CD14-positive monocyte (primary cell): ENCODE measurements around the gene SMYD3. TPM values are rescaled to one million over a fixed set of nuclear protein-coding genes. Genes with fewer than 3 reads are reported as not detected.

ENCODE experiments used
- DNase-seq, 3 donors: peaks; one replicate each; pipeline ENCODE4 v3.0.0-alpha.2; 2011 to 2022
- H2AFZ ChIP-seq: 2 replicates; pipeline ENCODE4 v1.6.0; 2012; ENCODE audit warnings: mild to moderate bottlenecking, low read depth, low read length, inconsistent platforms; ENCODE audit not compliant: insufficient read depth, poor library complexity, severe bottlenecking
- H3K27ac ChIP-seq, 2 donors: 1 replicate in 1 of 2; 2 replicates in 1 of 2; pipeline ENCODE4 v1.5.1; 2012 to 2013; ENCODE audit warnings: low read length in 2 of 2, control low read depth in 1 of 2, inconsistent platforms in 1 of 2, low read depth in 1 of 2, mild to moderate bottlenecking in 1 of 2
- H3K27me3 ChIP-seq, 2 donors: one replicate each; pipeline versions ENCODE4 v1.6.0 to v1.6.1; 2011 to 2013; ENCODE audit warnings: low read length in 2 of 2; ENCODE audit not compliant: control insufficient read depth in 2 of 2, insufficient read depth in 2 of 2
- H3K36me3 ChIP-seq, 2 donors: replicated peaks in 1 of 2; 1 replicate in 1 of 2; 2 replicates in 1 of 2; pipeline versions ENCODE4 v1.5.1 to v1.6.1; 2012 to 2013; ENCODE audit warnings: low read length in 2 of 2, control low read depth in 1 of 2, inconsistent platforms in 1 of 2, mild to moderate bottlenecking in 1 of 2; ENCODE audit not compliant: insufficient read depth in 2 of 2, control insufficient read depth in 1 of 2
- H3K4me1 ChIP-seq, 2 donors: 1 replicate in 1 of 2; 2 replicates in 1 of 2; pipeline versions ENCODE4 v1.5.1 to v1.6.1; 2012 to 2013; ENCODE audit warnings: low read length in 2 of 2, control low read depth in 1 of 2, inconsistent platforms in 1 of 2, mild to moderate bottlenecking in 1 of 2, moderate library complexity in 1 of 2; ENCODE audit not compliant: insufficient read depth in 2 of 2, control insufficient read depth in 1 of 2
- H3K4me2 ChIP-seq: replicated peaks from 2 replicates; pipeline ENCODE3; 2012; ENCODE audit warnings: low read length, moderate library complexity, mild to moderate bottlenecking; ENCODE audit not compliant: poor library complexity, severe bottlenecking; ENCODE audit errors: extremely low read depth
- H3K4me3 ChIP-seq, 3 experiments: fragments of 200-600 bp in 1 of 3; sonication (generic) in 1 of 3; replicated peaks in 1 of 3; 1 replicate in 2 of 3; 2 replicates in 1 of 3; pipeline ENCODE4 v1.5.1; 2011 to 2013; ENCODE audit warnings: low read length in 3 of 3, mild to moderate bottlenecking in 3 of 3, control low read depth in 2 of 3, low read depth in 2 of 3, inconsistent platforms in 1 of 3, moderate library complexity in 1 of 3
- H3K79me2 ChIP-seq: 2 replicates; pipeline ENCODE4 v1.6.0; 2012; ENCODE audit warnings: mild to moderate bottlenecking, control low read depth, inconsistent platforms, low read length, moderate library complexity; ENCODE audit not compliant: insufficient read depth
- H3K9ac ChIP-seq: 2 replicates; pipeline ENCODE4 v1.6.0; 2017; ENCODE audit warnings: low read length, mild to moderate bottlenecking; ENCODE audit not compliant: insufficient read depth, poor library complexity, severe bottlenecking
- H3K9me3 ChIP-seq, 2 donors: replicated peaks in 1 of 2; 1 replicate in 1 of 2; 2 replicates in 1 of 2; pipeline versions ENCODE4 v1.5.1 to v1.6.1; 2012 to 2013; ENCODE audit warnings: low read length in 2 of 2, control low read depth in 1 of 2; ENCODE audit not compliant: control insufficient read depth in 1 of 2, insufficient read depth in 1 of 2
- H4K20me1 ChIP-seq: 2 replicates; pipeline ENCODE4 v1.6.0; 2012; ENCODE audit warnings: mild to moderate bottlenecking, low read length, control low read depth, moderate library complexity; ENCODE audit not compliant: insufficient read depth
- H3K27ac Mint-ChIP-seq, 7 donors: one replicate each; pipeline ENCODE4 v1.8.0; 2020; ENCODE audit warnings: mild to moderate bottlenecking in 7 of 7, mixed read lengths in 7 of 7, moderate library complexity in 6 of 7, inconsistent platforms in 2 of 7
- H3K27me3 Mint-ChIP-seq, 3 donors: one replicate each; pipeline ENCODE4 v1.8.0; 2021 to 2022; ENCODE audit warnings: low read depth in 3 of 3, mild to moderate bottlenecking in 3 of 3, mixed read lengths in 3 of 3, moderate library complexity in 3 of 3, inconsistent platforms in 1 of 3
- H3K36me3 Mint-ChIP-seq, 2 donors: one replicate each; pipeline ENCODE4 v1.8.0; 2020; ENCODE audit warnings: mixed read lengths in 2 of 2, inconsistent platforms in 1 of 2, mild to moderate bottlenecking in 1 of 2
- H3K4me1 Mint-ChIP-seq: one replicate; pipeline ENCODE4 v1.8.0; 2020; ENCODE audit warnings: mild to moderate bottlenecking, mixed read lengths
- H3K4me3 Mint-ChIP-seq, 2 donors: one replicate each; pipeline ENCODE4 v1.8.0; 2020; ENCODE audit warnings: mild to moderate bottlenecking in 2 of 2, mixed read lengths in 2 of 2, moderate library complexity in 1 of 2
- H3K9me3 Mint-ChIP-seq, 7 donors: one replicate each; pipeline ENCODE4 v1.8.0; 2020 to 2022; ENCODE audit warnings: mixed read lengths in 7 of 7, mild to moderate bottlenecking in 6 of 7, moderate library complexity in 6 of 7, inconsistent platforms in 2 of 7
- WGBS: methylation state at CpG from one replicate; pipeline ENCODE4 v1.1.5; 2013; ENCODE audit warnings: missing lambda C conversion rate; ENCODE audit not compliant: insufficient coverage; 5-methylcytosine and 5-hydroxymethylcytosine counted together
- intact Hi-C, 2 donors: fragments of 100-400 bp; cut with micrococcal nuclease; formaldehyde crosslinking; loops; one replicate each; pipeline versions ENCODE4 v1.15.0 to v1.15.1; 2023
- polyA plus RNA-seq, 3 donors: library from polyadenylated mRNA; depleted of rRNA in 1 of 3; unstranded in 2 of 3; stranded (reverse) in 1 of 3; fragments of 300-500 nt in 2 of 3; fragments of >200 nt in 1 of 3; fragmentation: Illumina TruSeq in 2 of 3; gene quantifications; 1 replicate in 2 of 3; 2 replicates in 1 of 3; pipeline ENCODE4 v1.2.3, GENCODE V29; 2012 to 2021
- TF ChIP-seq, protein P1 (sequence below): fragments of 200-600 bp; IDR thresholded peaks from one replicate; pipeline ENCODE4 v1.8.0; 2022; ENCODE audit warnings: antibody characterized with exemption, mild to moderate bottlenecking

Gene SMYD3
- polyA plus RNA-seq, 3 donors = 2.7 to 8.4 (median 4.0) TPM

DNA sequence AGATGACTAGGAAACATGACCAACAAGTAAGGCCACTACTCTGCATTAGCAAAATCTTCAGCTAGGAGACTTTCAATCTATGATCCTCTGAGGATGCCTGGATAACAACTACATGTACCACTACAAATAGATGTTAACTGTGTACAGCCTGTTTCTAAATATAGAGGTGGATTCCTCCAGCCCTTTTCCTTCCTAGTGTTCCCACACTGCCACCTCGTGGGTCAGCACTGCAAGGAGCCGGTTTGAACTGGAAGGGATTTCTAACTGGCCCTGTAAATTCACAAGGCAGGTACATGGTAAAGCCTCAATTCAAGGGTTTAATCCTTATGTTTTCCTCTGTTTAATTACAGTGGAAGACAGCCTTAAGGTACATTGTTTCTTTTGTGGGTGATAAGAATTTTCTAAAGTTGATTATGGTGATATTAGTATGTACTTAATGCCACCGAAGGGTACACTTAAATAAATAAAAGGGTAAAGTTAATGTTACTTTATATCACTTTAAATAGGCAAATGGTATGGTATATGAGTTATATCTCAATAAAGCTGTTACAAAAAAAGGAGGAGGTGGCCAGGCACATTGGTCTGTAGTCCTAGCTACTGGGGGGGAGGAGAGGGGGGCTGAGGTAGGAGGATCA is 14.4 kb downstream of the SMYD3 start:
- peaks cover 2% of the 10 kb centered on the region for H3K4me1 Mint-ChIP-seq
- Histone ChIP-seq H3K79me2 (no peaks in the 10 kb centered on the region), H3K27me3 (no peaks in the 10 kb centered on the region), H3K36me3 (no peaks in the 10 kb centered on the region), H4K20me1 (no peaks in the 10 kb centered on the region), H2AFZ (no peak overlapping the region), H3K4me2 (no peak overlapping the region), H3K27ac (no peak overlapping the region), H3K4me1 (no peaks in the 10 kb centered on the region), H3K9ac (no peak overlapping the region), H3K9me3 (no peaks in the 10 kb centered on the region), H3K4me3 (no peak overlapping the region)
- H3K27ac Mint-ChIP-seq = no peak overlapping the region
- intact Hi-C loops = no loop called here
- no peaks in the 10 kb centered on the region for H3K9me3 Mint-ChIP-seq
- H3K36me3 Mint-ChIP-seq = no peaks in the 10 kb centered on the region
- no peaks in the 10 kb centered on the region for H3K27me3 Mint-ChIP-seq
- DNase-seq = peak in 1 of 3 donors; percentile 5
- no CpG with 5 or more reads among the region's 3 CpGs for WGBS
- TF ChIP-seq, protein P1, sequence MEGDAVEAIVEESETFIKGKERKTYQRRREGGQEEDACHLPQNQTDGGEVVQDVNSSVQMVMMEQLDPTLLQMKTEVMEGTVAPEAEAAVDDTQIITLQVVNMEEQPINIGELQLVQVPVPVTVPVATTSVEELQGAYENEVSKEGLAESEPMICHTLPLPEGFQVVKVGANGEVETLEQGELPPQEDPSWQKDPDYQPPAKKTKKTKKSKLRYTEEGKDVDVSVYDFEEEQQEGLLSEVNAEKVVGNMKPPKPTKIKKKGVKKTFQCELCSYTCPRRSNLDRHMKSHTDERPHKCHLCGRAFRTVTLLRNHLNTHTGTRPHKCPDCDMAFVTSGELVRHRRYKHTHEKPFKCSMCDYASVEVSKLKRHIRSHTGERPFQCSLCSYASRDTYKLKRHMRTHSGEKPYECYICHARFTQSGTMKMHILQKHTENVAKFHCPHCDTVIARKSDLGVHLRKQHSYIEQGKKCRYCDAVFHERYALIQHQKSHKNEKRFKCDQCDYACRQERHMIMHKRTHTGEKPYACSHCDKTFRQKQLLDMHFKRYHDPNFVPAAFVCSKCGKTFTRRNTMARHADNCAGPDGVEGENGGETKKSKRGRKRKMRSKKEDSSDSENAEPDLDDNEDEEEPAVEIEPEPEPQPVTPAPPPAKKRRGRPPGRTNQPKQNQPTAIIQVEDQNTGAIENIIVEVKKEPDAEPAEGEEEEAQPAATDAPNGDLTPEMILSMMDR = peak; percentile 52
- no peak overlapping the region for H3K4me3 Mint-ChIP-seq

DNA sequence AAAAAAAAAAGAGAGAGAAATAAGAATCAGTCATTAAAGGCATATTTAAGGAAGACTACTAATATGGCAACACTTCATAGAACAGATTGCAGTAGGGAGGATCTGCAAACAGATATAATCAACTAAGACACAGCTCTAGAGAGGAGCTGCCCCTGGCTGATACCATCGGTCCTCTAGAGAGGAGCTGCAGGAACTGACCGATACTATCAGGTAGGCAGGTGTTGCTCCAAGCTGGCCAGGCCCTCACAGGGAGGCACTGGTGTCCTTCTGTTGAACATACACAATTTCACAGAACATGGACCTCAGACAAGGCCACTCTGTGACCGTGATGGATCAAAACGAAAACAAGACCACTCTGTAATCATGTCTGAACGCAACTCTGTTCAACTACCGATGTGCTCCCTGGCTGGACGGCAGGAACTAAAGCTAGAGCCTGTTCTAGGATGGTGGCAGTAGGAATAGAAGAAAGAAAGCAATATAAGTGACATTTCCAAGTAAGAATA is 15.5 kb downstream of the SMYD3 start:
- H3K9ac ChIP-seq = no peak overlapping the region
- Mint-ChIP-seq H3K27ac (peak overlapping the region in 1 of 7 donors; percentile 11), H3K27me3 (no peaks in the 10 kb centered on the region), H3K9me3 (no peaks in the 10 kb centered on the region), H3K4me1 (peaks cover 2% of the 10 kb centered on the region), H3K4me3 (no peak overlapping the region), H3K36me3 (no peaks in the 10 kb centered on the region)
- H3K4me3 ChIP-seq = no peak overlapping the region
- no peak for DNase-seq
- no peaks in the 10 kb centered on the region for H3K36me3 ChIP-seq
- no peaks in the 10 kb centered on the region for H4K20me1 ChIP-seq
- no peak overlapping the region for H3K4me2 ChIP-seq
- intact Hi-C loops = no loop called here
- no peaks in the 10 kb centered on the region for H3K9me3 ChIP-seq
- H3K79me2 ChIP-seq = no peaks in the 10 kb centered on the region
- H3K27ac ChIP-seq = no peak overlapping the region
- TF ChIP-seq, protein P1 = no peak
- no peaks in the 10 kb centered on the region for H3K27me3 ChIP-seq
- H3K4me1 ChIP-seq = no peaks in the 10 kb centered on the region
- 100% methylated on average over 3 of the region's 7 CpGs for WGBS
- no peak overlapping the region for H2AFZ ChIP-seq
